GM20431 (cell line): ENCODE measurements around the gene SLC26A8.

Experiments used
- in situ Hi-C: fragments of 300-500 bp; cut with MseI, MboI; formaldehyde crosslinking; loops from one replicate; pipeline ENCODE4 v1.15.0; 2020; ENCODE audit warnings: low sequenced_read_pairs; ENCODE audit not compliant: unreplicated experiment

Gene SLC26A8, protein sequence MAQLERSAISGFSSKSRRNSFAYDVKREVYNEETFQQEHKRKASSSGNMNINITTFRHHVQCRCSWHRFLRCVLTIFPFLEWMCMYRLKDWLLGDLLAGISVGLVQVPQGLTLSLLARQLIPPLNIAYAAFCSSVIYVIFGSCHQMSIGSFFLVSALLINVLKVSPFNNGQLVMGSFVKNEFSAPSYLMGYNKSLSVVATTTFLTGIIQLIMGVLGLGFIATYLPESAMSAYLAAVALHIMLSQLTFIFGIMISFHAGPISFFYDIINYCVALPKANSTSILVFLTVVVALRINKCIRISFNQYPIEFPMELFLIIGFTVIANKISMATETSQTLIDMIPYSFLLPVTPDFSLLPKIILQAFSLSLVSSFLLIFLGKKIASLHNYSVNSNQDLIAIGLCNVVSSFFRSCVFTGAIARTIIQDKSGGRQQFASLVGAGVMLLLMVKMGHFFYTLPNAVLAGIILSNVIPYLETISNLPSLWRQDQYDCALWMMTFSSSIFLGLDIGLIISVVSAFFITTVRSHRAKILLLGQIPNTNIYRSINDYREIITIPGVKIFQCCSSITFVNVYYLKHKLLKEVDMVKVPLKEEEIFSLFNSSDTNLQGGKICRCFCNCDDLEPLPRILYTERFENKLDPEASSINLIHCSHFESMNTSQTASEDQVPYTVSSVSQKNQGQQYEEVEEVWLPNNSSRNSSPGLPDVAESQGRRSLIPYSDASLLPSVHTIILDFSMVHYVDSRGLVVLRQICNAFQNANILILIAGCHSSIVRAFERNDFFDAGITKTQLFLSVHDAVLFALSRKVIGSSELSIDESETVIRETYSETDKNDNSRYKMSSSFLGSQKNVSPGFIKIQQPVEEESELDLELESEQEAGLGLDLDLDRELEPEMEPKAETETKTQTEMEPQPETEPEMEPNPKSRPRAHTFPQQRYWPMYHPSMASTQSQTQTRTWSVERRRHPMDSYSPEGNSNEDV

DNA sequence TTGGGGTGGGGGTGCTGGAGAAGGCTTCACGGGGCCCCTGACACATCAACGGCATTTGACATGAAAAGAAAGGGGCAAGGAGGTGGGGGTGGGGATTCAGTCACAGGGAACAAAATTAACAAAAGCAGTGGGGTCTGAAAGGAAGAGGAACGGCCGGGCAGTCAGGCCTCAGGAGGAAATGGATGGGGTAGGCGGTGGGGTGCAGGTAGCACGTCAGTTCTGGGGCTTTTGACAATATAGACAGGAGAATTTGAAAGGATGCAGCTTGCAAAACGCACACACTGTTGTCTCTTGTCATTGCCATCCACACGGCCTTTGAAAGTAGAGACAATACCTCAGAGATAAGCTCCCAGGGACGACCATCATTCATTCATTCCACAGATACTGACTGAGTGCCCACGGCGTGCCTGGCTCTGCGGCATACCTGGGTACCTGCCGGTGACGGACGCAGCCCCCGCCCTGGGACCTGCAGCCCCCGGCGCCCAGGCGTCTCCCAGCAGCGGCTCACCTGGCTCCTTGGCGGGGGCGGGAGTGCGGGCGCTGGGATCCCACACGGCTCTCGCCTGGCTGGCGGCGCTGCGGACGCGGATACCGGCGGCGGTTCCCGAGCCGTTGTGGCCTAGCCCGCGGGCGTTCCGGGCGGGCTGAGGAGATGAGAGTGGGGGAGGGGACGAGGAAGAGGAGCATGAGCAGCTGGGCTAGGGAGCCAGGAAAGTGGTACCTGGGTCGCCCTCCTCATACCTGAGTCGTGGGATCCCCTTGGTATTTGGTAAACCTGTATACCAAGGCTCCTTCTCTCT, at the start of gene SLC26A8:
Gene SLC26A8 (minus strand): TSS at position 646 of the 800 bp plus-strand sequence. CDS start 4,934 bp downstream, outside the sequence.
- in situ Hi-C loops: no loop called here

DNA sequence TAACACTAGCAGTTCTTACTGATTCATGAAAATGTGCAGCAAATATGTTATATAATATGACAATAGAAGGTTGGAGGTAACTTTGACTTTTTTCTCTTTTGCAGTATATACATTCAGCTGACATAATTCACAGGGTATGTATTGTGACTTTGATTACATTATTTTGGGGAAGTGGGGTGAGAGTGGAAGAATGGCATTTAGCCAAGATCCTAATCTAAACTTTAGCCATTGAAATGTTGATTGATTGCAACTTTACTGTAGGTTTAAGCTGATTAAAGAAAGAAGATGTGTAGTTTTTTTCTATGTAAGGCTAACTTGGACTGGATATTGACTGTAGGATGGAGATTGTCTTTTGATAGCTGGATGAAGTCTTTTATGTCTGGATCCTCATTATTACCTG, 49.1 kb upstream of the SLC26A8 start:
- in situ Hi-C loops: no loop called here

DNA sequence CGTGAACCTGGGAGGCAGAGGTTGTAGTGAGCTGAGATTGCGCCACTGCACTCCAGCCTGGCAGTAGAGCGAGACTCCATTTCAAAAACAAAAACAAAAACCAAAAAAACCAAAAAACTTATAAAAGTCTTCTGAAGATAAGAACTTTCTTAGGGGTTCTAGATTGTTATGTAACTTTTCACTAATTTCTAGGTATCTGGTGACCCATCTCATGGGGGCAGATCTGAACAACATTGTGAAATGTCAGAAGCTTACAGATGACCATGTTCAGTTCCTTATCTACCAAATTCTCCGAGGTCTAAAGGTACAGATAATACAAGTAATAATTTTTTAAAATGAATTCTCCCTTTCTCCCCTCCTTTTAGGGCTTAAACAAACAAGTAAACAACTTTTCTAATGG, 48.2 kb upstream of the SLC26A8 start:
- in situ Hi-C loops: no loop called here

DNA sequence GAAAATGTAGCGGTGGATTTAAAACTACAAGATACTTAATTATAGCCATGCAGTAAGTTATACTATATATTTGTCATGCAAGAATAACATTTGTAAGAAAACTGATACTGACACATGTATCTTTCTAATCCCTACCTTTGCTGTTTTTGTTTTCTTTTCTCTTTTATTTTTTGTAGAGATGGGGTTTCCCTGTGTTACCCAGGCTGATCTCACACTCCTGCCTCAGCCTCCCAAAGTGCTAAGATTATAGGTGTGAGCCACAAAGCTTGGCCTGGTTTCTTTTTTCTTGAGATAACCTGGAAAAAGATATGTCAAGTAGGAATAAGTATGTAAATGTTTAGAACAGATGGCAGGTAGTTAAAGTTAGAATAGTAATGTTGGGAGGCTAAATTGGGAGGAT, 47.3 kb upstream of the SLC26A8 start:
- in situ Hi-C loops: no loop called here

DNA sequence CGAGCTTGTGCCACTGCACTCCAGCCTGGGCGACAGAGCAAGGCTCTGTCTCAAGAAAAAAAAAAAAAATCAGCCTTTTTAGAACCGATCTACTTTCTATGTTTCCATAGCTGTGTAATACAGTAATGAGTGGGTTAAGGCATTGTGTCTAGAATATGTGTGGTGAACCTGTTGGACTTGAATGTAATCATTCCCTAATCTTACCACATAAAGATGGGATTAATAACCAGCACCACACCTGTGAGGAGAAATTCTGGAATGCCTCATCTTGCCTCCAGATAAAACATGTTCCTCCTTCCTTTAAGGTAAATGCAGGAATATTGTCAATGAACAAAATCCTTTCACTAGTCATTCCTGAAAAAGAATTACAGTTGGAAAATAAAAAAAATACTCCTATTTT, 46.8 kb upstream of the SLC26A8 start:
- in situ Hi-C loops: no loop called here

DNA sequence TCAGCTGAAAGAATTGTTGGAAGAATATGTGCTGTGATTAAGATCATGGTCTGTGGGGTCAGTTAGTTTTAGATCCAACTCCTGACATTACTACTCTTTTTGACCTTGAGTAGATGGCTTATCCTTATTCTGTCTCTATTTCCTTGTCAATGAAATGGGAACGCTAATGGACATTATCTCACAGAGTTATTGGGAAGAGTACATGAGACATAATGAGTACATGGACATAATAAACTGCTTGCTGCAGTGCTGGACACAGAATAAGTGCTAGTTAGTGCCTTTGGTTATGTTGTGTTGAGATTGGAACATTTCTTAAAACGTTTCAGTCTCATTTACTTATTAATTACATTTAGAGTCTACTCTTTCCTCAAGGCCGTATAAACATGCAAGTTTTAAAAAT, 45.8 kb upstream of the SLC26A8 start:
- in situ Hi-C loops: no loop called here

DNA sequence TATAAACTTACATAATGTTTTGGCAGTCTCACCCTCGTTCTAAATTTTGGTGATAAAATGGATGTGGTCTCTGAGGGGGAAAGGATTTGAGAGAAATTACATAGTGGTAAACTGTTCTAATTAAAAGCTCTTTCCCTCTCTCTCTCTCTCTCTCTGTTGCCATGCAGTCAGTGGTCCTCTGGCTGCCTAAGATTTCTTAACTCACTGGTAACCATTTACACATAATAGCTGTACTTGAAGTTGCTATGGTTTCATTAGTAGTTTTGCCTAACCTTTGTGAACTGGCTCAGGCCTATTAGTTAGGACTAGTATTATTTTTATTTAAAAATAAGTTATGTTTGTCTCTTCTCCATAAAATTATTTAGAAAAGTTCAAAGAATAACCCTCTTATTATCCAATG, 45.1 kb upstream of the SLC26A8 start:
- in situ Hi-C loops: no loop called here

DNA sequence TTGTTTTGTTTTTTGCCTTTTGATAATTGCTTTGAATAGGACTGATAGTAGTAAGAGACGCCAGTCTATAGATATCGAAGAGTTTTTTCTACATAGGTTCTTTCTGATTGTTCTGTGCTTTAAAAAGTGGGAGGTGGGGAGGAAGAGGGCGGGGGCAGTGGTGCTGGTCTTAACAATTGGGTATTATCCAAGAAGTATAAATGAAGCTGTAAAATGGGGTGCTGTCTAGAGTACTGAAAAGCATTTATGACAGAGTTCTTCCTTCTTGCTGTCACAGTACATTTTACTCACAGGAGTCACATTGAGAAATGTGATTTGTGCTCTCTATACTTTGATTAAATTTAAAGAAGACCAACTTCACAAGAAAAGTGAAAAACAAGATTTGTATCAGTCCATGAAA, 44.1 kb upstream of the SLC26A8 start:
- in situ Hi-C loops: no loop called here

DNA sequence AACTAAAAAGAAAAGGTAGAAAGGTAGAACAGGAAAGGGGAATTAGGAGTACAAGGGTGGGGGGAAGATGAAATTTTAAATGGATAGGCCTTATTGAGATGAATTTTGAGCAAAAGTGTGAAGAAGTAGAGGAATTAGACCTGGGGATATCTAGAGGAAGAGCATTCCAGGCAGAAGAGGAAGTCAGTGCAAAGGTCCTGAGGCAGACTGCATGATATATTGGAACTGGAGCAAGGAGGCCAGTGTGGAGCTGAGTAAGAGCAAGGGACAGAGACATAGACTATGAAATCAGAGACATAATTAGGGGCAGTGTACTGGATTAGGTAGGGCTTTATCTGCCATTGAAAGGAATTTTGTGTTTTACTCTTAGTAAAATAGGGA, 43.6 kb upstream of the SLC26A8 start:
- in situ Hi-C loops: no loop called here

DNA sequence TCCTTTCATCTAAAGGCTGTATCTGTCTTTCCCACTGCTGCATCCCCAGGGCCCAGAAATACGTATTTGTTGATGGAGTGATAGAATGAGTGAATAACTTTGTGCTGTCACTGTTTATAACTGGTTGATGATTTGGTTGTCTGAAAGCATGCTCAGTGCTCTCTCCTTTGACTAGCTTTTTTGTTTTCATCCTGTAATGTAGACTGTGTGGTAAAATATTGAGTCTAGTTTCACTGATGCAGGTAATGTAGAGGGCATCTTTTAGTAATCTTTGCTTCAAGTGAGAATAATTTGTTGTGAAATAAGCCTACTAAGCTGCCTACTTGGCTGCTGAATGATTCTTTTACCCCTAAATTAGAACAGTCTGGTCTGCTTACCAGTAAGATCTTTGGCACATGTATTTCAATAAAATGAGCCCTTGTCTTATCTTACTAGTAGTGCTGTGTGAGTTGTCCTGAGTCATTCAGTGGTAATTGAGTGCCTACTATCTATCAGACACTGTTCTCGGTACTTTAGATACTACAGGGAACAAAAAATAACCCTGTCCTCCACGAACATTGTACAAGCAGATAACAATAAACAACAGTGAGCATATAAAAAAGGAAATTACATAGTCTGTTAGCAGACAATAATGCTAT, 43.1 kb upstream of the SLC26A8 start:
- in situ Hi-C loops: no loop called here

DNA sequence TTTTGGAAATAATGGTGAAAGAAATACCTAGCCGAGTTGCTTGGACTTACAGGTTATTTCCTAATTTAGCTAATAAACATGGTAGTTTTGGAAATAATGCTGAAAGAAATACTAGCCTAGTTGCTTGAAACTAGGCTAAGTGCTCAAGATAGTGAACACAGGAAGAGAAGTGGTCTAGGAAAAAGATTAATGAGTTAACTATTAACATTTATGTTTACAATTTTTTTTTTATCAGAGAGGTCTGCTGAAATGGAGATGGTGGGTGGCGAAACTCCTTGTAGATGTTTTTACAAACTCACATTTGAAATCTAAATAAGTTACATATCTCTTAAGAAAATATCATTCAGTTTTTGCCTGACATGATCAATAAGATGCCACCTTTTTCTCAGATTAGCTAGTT, 42.4 kb upstream of the SLC26A8 start:
- in situ Hi-C loops: no loop called here

DNA sequence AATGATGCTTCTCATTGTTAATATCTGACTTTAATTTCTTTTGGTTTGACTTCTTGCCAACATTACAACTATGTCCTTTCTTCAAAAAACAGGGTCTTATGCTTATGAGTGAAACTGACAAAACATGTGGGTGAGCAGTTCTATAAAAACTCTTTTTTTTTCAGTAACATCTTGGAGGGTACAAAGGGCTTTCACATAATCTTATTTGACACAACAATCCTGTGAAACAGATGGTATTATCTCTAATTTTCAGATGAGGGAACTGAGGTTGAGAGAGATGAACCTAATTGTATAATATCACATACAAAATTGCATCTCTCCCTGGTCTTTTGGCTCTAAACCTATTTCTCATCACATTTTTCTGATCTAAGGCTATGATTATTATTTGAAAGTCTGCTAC, 41.5 kb upstream of the SLC26A8 start:
- in situ Hi-C loops: no loop called here

DNA sequence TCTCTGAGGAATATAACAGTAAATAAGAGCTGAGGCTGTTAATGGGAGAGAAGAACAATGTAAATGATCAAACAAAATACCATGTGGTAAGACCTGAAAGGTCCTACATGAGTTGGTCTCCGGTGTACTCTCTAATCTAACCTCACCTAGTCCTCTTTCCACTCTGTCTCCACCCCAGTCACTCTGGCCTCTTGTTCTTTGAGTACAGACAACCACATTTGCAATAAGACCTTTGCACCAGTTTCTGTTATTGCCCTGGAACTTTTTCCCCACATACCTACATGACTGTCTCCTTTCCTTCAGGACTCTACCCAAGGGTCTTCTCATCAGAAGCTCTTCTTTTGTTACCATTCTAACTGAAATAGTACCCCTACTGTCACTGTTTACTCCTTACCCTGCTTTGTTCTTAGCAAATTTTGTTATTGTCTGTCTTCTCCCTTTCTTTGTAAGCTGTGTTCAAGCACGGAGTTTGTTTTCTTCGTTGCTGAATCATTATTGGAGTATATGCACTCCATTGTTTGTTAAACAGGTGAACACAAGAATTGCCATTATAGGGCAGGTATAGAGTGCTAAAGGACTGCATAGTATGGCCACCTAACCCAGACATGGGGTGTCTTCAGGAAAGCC, 40.4 kb upstream of the SLC26A8 start:
- in situ Hi-C loops: no loop called here

DNA sequence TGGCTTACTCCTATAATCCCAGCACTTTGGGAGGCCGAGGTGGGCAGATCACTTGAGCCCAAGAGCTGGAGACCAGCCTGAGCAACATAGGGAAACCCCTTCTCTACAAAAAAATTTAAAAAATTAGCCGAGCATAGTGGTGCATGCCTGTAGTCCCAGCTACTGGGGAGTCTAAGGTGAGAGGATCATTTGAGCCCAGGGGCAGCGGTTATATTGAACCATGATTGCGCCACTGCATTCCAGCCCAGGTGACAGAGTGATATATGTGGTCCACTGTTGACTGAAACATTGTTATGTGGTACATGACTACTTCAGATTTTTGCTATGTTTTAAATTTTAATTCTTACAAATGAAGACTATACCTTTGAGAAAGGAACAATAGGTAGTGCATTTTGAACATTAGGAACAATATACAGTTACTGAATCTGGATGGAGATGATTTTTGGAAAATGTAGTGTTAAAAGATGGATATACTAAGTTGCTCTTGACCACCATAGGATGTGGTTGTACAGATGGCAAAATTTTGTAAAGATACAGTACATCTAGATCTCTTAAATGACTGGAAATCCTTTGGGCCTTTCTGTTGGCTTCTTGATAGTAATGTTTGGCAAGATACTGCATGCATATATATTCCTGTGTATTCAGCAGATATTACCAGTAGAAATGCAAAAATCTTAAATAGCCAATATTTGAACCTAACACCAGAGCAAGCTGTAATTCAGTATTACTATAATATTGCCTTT, 39.0 kb upstream of the SLC26A8 start:
- in situ Hi-C loops: no loop called here

DNA sequence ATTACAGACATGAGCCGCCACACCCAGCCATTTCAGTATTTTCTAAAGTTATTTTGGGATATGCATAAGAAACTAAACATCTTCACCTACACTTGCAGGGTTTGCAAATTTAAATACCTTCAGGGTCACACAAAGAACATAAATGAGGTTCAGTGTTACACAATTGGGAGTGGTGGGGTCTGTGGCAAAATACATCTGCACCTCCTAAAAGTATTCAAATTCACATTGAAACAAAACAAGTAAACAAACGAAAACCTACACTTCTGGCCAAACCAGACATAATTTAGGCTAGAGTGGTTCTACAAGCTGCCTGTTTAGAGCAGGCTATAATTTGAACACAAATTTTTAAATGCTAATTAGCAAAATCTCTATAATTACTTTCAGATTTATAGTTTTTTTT, 37.8 kb upstream of the SLC26A8 start:
- in situ Hi-C loops: no loop called here

DNA sequence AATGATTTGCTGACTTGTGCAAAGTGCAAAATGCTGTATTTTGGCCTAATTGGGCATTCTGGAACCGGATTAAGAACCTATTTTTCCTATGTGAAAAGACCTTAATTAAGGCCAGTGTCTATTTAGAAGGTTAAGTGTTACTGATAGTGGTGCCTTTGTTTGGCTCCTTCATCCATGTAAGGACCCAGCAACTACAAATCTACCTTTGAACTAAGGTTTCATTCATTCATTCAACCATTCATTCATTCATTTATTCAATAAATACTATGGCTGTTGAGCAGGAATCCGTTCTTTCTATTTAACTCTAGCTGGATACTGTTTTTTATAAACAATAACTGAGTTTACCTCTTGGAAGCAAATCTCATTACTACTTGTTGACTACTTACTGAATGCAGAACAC, 36.8 kb upstream of the SLC26A8 start:
- in situ Hi-C loops: no loop called here

DNA sequence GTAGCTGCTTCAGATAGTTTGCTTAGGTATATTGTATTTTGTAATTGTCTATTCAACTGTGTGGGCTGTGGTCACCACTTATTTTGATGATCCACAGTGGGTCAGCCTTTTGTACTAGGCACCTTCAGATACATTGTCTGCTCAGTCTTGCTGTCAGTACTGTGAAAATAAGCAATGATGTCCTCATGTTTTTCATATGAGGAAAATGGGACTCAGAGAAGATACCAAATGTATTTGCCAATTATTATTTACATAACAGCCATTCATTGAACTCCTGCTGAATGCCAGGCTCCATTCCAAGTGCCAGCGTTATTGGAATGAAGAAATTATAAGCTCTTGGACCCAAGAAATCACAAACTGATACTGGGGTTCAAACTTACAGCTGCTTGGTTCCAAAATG, 31.7 kb upstream of the SLC26A8 start:
- in situ Hi-C loops: no loop called here

DNA sequence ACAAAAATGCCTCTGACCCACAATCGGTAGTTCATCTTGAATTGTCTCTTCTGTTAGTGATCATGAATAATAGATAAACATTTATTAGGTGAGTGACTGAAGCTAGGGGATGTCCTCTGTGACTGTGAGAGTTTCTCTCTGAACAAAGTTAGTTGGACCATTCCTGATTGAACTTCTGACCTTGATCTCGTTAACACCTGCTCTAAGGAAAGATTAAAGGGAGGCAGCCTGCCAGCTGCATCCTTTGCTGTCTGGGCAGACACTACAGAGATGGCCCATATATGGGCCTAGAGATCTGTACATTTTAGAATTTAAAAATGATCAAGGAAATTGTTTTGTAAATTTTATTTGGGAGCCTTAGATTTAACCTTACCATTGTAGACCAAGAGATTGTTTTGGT, 30.5 kb upstream of the SLC26A8 start:
- in situ Hi-C loops: no loop called here

DNA sequence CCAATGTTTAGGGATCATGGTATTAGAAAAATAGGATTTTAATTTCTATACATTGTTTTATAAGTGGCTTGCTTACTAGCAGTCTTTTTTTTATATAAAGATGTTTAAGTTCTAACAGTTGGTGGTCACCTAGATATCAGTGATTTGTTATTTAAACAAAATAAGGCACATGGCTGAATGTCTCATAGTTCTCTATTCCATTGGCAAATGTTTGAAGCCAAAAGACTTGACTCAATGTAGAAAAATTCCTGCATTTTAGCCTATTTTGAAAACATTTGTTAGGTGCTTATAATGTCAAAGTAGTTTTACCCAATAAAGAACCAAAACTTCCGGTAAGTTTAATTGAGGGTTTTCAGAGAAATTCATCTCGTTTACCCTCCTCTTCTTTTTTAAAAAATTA, 30.0 kb upstream of the SLC26A8 start:
- in situ Hi-C loops: no loop called here
